ENCODE measurements around the gene DCTD. TPM values are rescaled to one million over a fixed set of nuclear protein-coding genes. Genes with fewer than 3 reads are reported as not detected.
A peak's percentile ranks its signal among the peaks of the same experiment; 100 is the strongest.
"Not testable (repeated sequence)": the region's sequence is repeated elsewhere in the genome, so short reads cannot be mapped to it uniquely, and the experiment has no call there.

DCTD gene
- total RNA-seq, 2 donors from 2014 or later = 41.8 to 65.8 TPM

DNA sequence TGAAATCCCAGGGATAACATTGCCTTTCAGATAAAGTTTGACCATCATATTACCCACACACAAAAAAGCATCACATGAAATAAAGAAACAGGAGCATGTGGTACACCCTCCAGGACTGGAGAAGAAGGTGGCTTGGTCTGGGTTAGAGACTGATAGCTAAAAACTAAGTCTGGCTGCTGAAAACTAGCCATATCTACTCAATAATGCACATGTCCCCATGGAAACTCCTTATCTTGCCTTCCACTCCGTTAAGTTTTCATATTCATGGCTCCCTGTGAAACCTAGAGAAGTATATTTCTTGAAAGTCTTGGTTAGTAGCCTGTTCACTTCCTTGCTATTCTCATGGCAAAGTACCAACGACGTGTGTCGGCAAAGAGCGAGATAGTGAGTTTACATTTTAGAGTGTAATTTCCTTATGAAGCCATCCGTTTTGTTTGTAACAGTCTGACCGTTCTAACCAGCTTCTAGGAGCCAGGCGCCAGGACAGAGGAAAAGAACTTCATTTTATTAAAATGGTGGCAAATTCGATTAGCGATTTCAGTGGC is 6.7 kb upstream of the DCTD start:
- intact Hi-C loops (cut with DNase I, micrococcal nuclease) = no loop called here
- ATAC-seq (no peak), DNase-seq (no peak)

DNA sequence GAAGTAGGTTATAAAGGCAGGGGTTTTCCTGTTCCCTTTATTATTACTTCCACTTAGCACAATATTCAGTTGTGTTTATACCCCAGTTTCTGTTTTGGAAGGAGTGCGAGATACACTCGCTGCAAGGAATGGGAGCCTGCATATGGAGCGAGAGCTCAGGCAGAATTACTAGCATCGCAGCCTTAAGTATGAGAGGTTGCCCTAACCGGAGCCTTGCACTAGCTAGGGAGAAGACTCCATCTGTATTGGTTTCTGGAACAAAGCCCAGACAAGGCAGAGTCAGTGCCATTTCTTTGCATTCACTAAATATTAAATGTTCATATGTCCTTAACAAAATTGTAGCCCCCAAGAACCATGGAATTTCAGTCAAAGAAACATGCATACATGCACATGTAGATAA is 6.2 kb upstream of the DCTD start:
- DNase-seq = no peak
- intact Hi-C loops (cut with DNase I, micrococcal nuclease) = no loop called here
- ATAC-seq = no peak

DNA sequence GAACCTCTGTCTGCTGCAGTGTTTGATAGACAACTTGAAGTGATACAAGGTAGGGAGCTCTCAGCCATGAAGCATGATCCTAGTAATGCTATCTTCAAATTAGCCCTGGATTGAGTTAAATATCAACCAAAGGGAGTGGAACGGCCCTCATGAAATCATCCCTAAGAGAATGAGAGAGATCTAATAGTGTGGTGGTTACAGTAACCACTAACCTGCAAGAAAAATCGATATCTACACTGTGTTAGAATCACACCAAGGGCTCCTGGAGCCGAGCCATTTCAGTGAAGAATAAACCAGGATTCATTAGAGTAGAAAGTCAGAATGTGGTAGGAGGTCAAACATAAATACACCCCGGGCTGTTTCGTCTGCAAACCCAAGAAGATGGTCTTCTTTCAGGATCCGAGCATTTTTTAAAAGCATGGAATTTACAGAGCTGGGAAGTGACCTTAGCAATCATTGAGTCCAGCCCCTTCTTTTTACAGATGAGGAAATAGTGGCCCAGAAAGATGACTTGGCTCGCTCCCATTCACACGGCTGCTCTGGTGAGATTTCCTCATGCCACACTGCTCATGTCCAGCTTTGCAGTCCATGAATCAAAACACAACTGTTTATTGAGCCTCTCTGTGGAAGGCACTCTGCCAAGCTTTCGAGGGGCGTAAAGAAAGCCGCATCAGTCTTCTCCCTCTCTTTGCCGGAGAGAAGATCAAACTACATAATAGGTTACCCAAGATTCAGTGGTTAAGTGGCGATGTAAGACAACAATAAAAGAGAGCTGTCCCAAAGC is 5.5 kb upstream of the DCTD start:
- peak in 1 of 2 donors; percentile 11 for DNase-seq
- ATAC-seq = peak; percentile 30
- intact Hi-C loops (cut with DNase I, micrococcal nuclease) = no loop called here

DNA sequence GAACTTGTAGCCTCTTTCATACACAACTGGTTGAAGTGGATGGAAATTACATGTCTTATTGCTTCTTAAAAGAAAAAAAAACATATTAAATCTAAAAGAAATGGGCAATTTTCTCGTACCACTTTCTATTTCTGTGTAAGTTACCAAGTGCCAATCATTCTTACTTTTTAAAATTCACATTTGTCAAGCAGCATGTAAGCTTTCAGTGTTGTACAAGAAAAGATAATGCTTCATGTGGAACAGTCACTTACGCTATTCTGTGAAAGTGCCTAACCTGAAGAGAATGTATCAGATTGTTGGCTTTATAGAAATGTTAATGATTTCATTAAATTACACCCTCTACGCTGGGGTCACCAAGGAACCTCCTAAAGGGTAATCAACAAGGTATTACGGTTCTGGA is 4.4 kb upstream of the DCTD start:
- ATAC-seq (no peak), DNase-seq (no peak)
- intact Hi-C loops (cut with DNase I, micrococcal nuclease) = no loop called here

DNA sequence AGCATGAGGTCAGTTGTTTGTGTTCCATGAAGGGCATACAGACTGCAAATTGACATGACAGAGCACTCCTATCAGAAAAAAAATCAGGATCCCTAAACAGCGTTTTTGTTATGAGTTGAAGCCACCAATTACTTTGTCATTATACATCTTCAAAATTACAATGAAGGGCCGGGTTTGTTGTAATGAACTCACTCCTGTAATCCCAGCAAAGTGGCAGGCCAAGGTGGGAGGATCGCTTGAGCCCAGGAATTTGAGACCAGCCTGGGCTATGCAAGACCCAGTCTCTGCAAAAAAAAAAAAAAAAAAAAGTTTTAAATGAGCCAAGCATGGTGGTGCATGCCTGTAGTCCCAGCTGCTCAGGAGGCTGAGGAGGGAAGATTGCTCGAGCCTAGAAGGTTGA is 3.5 kb upstream of the DCTD start:
- intact Hi-C loops (cut with DNase I, micrococcal nuclease) = no loop called here
- DNase-seq = no peak
- ATAC-seq = no peak

DNA sequence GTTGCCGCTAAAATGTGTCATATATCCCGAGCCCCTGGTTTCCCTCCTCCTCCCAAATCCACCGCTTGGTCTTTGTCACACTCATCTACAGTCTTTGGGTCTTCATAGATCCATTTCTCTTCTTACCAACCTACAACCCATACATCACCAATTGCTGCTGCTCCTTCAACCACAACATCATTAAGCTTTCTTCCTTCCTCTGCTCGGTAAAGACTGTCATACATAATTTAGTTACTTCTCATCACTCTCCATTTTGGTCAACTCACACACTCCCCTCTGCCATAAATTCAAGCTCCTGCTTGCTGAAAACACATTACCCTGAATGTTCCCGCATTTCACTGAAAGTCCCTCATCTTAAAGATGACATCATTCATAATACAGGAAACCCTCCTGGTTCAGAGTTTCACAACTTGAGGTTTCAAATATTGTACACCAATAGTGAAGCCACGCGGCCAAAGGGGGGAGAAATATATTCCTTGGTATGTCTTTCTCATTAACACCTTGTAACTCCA is 1.7 kb upstream of the DCTD start:
- intact Hi-C loops (cut with DNase I, micrococcal nuclease) = no loop called here
- no peak for DNase-seq

DNA sequence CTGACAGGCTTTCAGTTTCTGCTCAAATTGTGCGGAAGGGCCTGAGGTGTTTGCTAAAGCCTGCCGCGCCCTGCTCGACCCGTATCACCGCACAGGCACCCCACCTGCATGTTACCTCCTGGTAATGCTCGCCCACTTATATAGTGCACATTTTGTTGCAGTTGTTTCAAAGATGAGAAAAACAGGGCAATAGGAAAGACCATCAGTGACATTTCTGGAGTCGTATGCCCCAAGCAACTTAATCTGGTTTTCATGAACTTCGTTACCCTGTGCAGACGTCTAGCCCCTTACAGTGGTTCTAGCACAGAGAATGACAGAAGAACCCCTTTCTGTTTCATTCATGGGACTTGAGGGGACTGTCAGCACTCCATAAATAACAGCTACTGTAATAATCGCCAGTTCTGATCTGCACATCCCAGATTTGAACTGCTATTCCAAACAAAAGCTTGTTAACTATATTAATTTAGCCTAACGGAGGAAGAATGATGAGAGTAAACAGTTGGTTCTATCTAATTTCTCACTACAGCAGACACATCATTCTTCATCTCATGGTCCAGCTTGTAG is 940 bp upstream of the DCTD start:
- DNase-seq (no peak), ATAC-seq (no peak)
- intact Hi-C loops (cut with DNase I, micrococcal nuclease) = no loop called here

More for the DNA sequence above, 1.7 kb upstream of the DCTD start:
- ATAC-seq = no peak

DNA sequence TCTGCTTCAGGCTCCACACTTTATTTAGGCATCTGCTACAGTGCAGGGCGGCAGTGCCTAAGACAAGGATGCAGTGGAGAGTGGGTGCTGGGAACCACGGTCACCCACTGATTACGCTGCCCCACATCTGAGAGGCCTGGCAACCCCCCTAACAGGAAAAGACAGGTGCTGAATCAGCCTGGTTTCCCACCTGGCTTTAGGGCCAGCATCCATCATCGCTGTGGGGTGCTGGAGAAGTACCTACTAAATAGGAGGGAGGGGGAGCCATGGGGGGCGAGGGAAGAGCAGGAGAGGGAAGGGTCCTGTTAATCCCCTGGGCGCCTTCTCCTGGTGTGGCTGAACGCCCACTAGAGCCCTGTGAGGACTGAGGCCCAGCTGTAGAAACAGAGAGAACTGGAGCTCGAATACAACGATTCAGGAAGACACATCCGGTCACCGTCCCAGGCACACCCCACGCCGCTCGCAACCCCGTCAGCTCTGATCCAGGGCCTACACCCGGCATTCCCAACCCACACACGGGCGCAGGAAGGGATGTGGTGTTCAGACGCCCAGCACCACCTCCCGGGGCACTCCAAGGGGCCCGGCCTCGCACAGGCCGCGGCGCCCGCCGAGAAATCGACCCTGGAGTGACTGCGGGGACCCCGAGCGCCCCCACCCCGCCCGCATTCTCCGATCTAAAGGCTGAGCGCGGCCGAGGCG is 554 bp downstream of the DCTD start:
- intact Hi-C loops (cut with DNase I, micrococcal nuclease) = no loop called here
- DNase-seq = peak; percentile 70 to 71

DNA sequence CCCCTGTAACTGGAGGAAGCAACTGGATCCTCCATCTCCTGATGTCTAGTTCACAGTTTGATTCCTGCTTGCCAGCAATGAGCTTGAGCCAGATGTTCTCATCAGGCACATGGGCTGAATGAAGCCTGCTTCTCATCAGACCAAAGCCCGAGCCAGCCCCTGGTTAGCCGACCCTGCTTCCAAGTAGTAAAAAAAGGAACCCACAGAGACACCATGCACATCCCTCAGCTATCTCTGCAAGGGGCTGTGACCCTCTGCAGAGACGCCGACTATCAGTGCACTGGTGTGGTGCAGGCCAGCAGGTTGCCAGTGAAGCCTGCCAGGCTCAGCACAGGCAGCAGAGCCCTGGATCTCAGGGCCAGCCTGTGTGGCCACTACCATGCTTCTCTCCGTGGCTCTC is 2.8 kb downstream of the DCTD start:
- DNase-seq = no peak
- no peak for ATAC-seq
- intact Hi-C loops (cut with DNase I, micrococcal nuclease) = no loop called here

More for the DNA sequence above, 554 bp downstream of the DCTD start:
- peak; percentile 64 for ATAC-seq

DNA sequence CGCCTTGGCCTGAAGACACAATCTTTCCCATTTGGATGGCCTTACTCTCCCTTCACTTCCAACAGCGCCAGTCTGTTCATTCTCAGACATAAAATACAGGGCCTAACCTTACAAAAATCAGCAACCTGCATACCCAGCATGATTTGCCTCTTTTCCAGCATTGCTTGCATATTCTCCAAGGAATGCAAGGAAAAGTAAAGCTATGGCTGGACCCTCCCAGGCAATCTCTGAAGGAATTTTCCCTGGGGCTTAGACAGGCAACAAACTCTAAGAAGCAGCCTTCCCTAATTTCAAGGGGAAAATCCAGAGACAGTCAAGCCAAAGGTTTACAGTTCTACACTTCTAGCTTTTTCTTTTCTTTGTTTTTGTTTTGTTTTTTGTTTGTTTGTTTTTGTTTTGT is 3.6 kb downstream of the DCTD start:
- no peak for ATAC-seq
- intact Hi-C loops (cut with DNase I, micrococcal nuclease) = no loop called here

DNA sequence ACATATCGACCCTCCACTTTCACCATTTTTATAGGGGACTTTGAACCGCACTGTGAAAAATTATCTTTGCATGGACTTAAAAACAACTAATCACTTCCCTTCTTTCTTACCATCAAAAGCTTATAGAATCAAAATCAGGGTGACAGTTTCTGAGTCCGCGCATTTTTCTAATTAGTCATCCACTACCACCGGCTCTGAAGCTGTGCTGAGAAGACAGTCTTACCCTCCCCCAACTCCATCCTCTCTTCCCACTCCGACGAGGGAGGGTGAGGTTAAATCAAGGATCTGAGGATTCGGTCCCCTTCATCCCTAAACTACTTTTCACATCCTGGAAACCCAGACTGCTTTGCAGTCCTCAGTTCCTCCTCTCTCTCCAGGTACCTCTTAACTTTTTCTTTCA is 4.2 kb downstream of the DCTD start:
- DNase-seq = no peak
- intact Hi-C loops (cut with DNase I, micrococcal nuclease) = no loop called here
- no peak for ATAC-seq

More for the DNA sequence above, 3.6 kb downstream of the DCTD start:
- no peak for DNase-seq

DNA sequence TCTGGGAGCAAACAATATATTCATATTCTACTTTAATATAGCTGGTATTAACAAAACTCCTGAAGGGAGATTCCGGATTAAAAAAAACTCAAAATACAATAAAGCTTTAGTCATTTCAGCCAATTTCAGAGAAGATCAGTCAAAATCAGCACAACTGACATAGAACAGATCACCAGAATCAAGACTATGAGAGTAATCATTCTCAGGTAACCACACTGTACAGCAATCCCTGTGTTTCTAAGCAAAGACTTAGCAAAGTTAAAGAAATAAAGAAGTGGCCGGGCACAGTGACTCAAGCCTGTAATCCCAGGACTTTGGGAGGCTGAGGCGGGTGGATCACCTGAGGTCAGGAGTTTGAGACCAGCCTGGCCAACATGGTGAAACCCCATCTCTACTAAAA is 9.1 kb downstream of the DCTD start:
- DNase-seq = no peak
- ATAC-seq = no peak
- intact Hi-C loops (cut with DNase I, micrococcal nuclease) = no loop called here

DNA sequence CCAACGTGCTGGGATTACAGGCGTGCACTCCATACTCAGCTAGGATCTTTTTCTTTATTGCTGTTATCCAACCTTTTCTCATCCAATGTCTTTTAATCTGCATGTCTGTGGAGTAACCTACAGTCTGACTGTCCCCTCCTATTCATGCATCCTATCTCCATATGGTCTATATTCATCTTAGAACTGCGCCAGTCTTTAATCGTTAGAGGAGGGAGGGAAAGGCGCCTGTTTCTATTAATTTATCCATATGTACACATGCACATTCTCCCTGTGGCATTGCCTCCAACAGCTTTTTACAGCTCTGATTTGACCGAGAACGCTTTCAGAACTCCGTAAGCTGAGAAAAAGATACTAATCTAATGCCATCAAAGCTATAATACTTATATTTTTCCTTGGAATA is 9.8 kb downstream of the DCTD start:
- no peak for DNase-seq
- intact Hi-C loops (cut with DNase I, micrococcal nuclease) = no loop called here
- ATAC-seq = no peak

DNA sequence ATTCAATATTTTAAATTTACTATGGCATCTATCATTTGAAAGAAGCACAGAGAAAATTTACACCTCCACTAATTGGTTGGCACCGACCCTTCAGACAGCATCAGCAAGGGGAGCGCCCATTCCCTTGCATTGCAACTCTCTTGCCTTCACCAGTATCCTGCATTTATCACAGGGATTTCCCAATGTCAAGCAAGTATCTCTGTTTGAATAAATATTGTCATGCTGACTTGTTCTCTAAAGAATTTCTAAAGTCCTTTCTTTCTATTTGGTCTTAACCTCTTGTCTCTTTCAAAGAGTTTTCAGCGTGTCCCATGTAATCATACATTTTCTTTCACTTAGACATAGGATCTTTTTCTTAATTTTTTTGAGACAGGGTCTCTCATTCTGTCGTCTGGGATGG is 10.4 kb downstream of the DCTD start:
- ATAC-seq = no peak
- no peak for DNase-seq
- intact Hi-C loops (cut with DNase I, micrococcal nuclease) = no loop called here

DNA sequence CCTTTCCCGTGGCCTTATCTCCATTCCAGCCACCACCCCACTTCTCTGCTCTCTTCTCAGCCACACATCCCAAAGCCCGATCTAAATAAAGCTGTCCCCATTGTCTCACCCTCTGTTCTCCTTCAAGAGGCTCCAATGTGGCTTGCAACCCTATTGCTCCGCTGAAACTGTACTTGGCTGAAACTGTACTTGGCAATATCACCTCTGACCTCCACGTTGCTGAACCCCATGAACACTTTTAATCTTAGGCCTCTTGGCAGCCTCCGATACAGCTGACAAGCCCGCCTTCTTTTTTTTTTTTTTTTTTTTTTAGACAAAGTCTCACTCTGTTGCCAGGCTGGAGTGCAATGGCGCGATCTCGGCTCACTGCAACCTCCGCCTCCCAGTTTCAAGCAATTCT is 12.1 kb downstream of the DCTD start:
- ATAC-seq = no peak
- DNase-seq = no peak
- intact Hi-C loops (cut with DNase I, micrococcal nuclease) = no loop called here

DNA sequence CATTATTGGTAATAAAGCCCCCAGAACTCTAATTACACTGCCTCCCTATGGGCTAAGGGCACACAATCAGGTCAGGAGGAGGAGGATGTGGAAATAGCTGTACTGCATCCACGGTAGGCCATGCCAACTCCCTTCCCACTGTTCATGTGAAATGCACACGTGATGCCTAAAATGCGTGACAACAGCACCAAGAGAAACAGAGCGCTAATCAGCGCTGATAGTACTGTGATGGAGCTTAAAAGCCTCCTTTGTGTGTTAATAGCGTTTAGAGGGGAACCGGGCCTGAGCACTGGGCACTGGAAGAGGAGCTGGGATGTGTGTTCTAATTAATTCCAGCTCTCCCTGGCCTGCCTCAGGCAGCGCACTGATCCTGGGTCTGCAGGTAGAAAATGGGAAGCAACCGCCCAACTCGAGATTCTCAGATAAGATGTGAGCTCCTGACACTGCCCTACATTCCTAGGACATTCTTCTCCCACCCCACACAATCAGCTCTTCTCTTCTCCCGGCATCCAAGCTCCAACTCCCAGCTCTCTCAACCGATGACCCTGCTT is 12.9 kb downstream of the DCTD start:
- DNase-seq (no peak), ATAC-seq (no peak)
- intact Hi-C loops (cut with DNase I, micrococcal nuclease) = no loop called here

DNA sequence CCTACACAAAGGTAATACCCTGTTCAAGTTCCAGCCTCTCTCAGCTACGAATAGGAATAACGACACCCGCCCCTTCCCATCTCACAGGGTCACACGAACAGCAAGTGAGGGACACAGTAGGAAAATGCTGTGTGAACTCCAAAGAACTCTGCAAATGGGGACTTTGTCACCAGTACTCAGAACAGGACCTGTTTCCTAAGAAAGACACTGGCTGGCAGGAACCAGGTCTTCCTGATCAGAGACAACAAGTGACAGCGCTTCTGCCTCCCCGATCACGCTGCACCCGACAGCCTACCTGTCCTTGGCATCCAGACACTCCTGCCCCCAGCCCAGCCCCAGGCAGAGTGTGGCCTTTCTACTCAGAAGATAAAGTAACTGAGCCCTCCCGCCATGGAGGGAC is 14.2 kb downstream of the DCTD start:
- no peak for DNase-seq
- intact Hi-C loops (cut with DNase I, micrococcal nuclease) = no loop called here
- ATAC-seq = no peak

DNA sequence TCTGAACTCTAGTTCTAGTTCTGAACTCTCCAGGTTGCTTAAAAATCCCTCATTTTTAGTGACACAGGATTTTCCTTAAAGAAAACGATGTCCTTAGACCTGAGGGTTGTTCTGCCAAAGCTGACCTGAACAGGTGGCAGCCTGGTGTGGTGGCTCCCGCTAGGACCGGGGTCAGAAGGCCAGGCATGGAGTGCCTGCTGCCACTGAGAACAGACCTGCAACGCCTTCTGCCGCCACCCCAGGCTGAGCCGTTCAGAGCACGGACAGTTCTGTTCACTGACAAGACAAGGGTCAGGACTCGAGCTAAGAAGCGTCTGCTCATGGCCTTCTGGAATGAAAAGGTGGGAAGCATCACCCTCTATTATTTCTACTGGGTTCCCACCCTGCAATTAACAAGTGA is 15.8 kb downstream of the DCTD start:
- DNase-seq (no peak), ATAC-seq (no peak)
- intact Hi-C loops (cut with DNase I, micrococcal nuclease) = no loop called here

DNA sequence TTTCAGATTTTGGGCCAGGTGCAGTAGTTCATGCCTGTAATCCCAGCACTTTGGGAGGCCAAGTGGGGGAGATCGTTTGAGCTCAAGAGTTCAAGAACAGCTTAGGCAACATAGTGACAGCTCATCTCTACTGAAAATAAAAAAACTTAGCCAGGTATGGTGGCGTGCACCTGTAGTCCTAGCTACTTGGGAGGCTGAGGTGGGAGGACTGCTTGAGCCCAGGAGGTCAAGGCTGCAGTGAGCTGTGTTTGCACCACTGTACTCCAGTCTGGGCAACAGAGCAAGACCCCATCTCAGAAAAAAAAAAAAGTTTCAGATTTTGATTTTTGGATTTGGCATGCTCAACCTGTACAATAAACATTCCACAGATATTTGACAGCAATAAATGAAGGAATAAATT is 17.2 kb downstream of the DCTD start:
- DNase-seq; ATAC-seq; intact Hi-C loops (cut with DNase I, micrococcal nuclease): not testable (repeated sequence)

DNA sequence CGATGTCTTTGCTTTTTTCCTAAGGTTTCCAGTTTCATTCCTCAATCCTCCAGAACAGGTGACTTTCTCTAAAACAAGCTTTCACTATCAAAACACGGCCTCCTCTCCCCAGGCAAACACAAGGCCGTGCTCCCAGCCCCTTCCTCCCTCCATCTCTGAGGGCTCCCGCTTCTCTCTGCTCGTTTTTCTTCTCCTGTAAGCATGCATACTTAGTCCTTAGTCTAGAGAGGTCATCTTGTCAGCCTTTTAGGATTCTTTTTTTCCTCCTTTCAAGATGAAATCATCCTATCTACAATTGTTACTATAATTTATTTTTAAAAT is 18.7 kb downstream of the DCTD start:
- ATAC-seq (no peak), DNase-seq (no peak)
- intact Hi-C loops (cut with DNase I, micrococcal nuclease) = no loop called here
